Measurements from ENCODE around the gene PRELID2.

The PRELID2 gene

DNA sequence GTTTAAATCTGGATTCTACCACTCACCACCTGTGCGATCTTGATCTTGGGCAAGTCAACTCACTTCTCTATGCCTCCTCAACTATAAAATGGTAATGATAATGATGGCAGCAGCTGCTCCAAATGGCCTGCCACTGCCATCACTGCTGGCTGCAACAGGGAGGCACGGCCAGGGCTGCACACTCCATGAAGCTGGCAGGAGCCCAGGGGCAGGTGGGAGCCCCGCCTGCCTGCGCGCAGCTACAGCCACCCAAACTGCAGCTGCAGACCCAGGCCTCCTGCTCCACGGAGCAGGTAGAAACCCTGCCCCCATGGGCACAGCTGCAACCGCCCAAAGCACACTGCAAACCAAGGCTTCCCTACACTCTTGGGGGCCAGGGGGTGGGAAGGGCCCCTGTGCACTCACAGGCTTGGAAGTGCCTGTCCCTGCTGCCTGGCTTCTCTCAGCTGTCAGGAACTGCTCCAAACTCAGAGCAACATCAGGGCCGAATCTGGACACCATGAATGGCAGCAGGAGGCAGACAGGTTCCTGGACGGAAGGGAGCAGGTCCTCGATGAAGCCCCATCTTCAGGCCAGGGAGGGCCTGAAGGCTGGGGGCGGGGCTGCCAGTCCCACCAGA, 57.6 kb downstream of the PRELID2 start:
- TF ChIP-seq, protein P1, sequence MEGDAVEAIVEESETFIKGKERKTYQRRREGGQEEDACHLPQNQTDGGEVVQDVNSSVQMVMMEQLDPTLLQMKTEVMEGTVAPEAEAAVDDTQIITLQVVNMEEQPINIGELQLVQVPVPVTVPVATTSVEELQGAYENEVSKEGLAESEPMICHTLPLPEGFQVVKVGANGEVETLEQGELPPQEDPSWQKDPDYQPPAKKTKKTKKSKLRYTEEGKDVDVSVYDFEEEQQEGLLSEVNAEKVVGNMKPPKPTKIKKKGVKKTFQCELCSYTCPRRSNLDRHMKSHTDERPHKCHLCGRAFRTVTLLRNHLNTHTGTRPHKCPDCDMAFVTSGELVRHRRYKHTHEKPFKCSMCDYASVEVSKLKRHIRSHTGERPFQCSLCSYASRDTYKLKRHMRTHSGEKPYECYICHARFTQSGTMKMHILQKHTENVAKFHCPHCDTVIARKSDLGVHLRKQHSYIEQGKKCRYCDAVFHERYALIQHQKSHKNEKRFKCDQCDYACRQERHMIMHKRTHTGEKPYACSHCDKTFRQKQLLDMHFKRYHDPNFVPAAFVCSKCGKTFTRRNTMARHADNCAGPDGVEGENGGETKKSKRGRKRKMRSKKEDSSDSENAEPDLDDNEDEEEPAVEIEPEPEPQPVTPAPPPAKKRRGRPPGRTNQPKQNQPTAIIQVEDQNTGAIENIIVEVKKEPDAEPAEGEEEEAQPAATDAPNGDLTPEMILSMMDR (IDR thresholded peaks at IDR 0.05; ENCODE audit: low read depth, low read length): no peak
- in situ Hi-C loops (cut with HindIII; ENCODE audit: low sequenced_read_pairs): no loop called here
- H3K4me3 ChIP-seq (ENCODE audit: low read depth, low read length): no peak overlapping the region
- no peak for DNase-seq (ENCODE audit: low read depth, low spot score)

DNA sequence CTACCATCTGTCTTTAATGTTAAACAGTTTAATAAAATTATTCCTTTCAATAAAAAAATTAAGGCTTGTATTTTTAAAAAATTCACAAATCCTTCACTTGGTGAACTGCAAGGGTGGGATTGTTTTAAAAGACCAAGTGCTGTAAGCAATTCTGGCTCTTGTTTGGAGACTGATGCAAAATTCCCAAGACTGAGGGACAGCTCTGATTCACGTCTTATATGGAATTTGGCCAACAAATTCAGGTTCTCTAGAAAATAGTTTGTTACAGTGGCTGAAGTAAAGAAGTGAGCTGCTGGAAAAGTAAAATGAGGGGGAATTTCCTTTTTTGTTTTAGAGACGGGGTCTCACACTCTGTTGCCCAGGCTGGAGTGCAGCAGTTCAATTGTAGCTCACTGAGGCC, 58.3 kb downstream of the PRELID2 start:
- H3K4me3 ChIP-seq (ENCODE audit: low read depth, low read length): no peak overlapping the region
- in situ Hi-C loops (cut with HindIII; ENCODE audit: low sequenced_read_pairs): no loop called here
- DNase-seq (ENCODE audit: low read depth, low spot score): peak; percentile 57
- TF ChIP-seq, protein P1 (IDR thresholded peaks at IDR 0.05; ENCODE audit: low read depth, low read length): no peak

DNA sequence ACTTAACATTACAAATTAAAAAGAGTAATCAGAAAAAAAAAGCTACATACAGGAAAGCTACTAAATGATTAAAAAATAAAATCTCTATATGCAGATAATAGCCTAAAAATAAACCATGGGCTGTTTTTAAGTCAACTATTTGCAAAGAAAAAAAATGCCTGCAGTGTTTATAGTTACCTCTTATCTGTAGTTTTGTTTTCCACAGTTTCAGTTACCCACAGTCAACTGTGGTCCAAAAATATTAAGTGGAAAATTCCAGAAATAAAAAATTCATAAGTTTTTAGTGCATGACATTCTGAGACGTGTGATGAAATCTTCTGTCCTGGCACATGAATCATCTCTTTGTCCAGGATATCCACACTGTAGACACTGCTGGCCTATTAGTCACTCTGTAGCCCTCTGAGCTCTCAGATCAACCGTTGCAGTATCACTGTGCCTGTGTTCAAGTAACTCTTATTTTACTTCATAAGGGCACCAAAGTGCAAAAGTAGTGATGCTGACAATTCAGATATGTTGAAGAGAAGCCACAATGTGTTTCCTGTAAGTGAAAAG, 59.2 kb downstream of the PRELID2 start:
- in situ Hi-C loops (cut with HindIII; ENCODE audit: low sequenced_read_pairs): no loop called here
- DNase-seq (ENCODE audit: low read depth, low spot score): peak; percentile 87
- TF ChIP-seq, protein P1 (IDR thresholded peaks at IDR 0.05; ENCODE audit: low read depth, low read length): no peak
- H3K4me3 ChIP-seq (ENCODE audit: low read depth, low read length): no peak overlapping the region

DNA sequence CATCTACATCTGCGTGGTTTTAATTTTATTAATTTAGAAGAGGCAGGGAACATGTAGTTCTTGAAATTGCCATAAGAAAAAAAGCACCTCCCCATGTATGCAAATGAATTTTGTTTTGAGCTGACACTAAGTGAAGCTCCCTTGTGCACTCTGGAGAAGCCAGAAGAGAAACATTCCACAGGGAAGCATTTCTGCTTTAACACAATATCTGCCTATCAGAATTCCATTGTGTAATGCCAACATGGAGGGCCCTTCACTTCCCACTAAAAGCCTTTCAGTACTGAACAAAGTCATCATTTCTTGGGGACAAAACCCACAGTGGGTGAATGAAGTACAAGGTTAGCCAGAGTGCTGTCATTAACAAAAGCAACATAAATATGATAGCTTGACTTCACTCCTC, 59.7 kb downstream of the PRELID2 start:
- H3K4me3 ChIP-seq (ENCODE audit: low read depth, low read length): no peak overlapping the region
- DNase-seq (ENCODE audit: low read depth, low spot score): peak; percentile 5
- in situ Hi-C loops (cut with HindIII; ENCODE audit: low sequenced_read_pairs): no loop called here
- TF ChIP-seq, protein P1 (IDR thresholded peaks at IDR 0.05; ENCODE audit: low read depth, low read length): no peak

DNA sequence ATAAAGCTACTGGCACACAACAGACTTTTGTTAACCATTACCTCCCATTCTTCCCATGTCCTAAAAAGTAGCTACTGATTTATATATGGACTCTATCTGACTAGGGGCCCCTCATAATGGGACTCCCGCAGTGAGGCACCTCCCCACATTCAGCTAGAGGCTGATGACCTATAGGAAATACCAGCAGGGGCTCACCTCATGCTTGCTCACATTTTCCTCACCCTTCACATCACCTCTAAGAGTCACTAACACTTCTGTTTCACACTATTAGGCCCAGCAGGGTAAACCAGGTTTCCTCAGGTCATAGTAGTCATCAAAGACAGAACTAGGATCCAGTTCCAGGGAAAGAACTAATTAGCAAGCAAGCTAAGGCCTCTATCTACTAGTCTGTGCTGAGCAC, 60.7 kb downstream of the PRELID2 start:
- TF ChIP-seq, protein P1 (IDR thresholded peaks at IDR 0.05; ENCODE audit: low read depth, low read length): no peak
- in situ Hi-C loops (cut with HindIII; ENCODE audit: low sequenced_read_pairs): no loop called here
- no peak overlapping the region for H3K4me3 ChIP-seq (ENCODE audit: low read depth, low read length)
- no peak for DNase-seq (ENCODE audit: low read depth, low spot score)

DNA sequence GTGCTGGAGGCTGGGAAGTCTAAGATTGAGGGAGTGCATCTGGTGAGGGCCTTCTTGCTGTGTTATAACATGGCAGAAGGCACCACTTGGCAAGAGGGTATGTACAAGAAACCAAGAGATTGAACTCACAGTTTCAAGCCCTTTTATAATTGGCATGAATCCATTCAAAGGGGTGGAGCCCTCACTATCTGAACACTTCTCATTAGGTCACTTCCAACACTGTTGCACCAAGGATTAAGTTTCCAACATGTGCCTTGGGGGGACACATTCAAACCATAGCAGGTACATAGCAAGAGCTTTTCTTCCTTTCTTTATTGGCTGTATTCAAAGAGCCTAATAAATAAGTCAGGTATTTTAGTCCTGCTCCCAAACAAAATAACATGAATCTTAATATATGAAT, 62.7 kb downstream of the PRELID2 start:
- in situ Hi-C loops (cut with HindIII; ENCODE audit: low sequenced_read_pairs): no loop called here
- DNase-seq (ENCODE audit: low read depth, low spot score): no peak
- H3K4me3 ChIP-seq (ENCODE audit: low read depth, low read length): no peak overlapping the region
- TF ChIP-seq, protein P1 (IDR thresholded peaks at IDR 0.05; ENCODE audit: low read depth, low read length): no peak

Data from astrocyte of the spinal cord (primary cell).